Gastroesophageal sphincter (tissue), 4 donors: ENCODE data around the gene TRAPPC4. TPM values are rescaled to one million over a fixed set of nuclear protein-coding genes. Genes with fewer than 3 reads are reported as not detected.

Experiments
- ATAC-seq: fragments of 150-250 bp; one replicate; pipeline ENCODE4 v1.9.1; 2016; ENCODE audit warnings: mild to moderate bottlenecking, moderate library complexity
- H3K27ac ChIP-seq, 4 donors: fragments of 200-600 bp; sonication (generic) in 3 of 4; 1 replicate in 3 of 4; 2 replicates in 1 of 4; pipeline ENCODE4 v1.5.1; 2016 to 2019
- H3K27me3 ChIP-seq: fragments of 200-600 bp; sonication (generic); one replicate; pipeline ENCODE4 v1.5.1; 2019
- H3K36me3 ChIP-seq, 2 donors: fragments of 200-600 bp; sonication (generic); one replicate each; pipeline ENCODE4 v1.5.1; 2019; ENCODE audit warnings: control low read depth in 1 of 2
- H3K4me1 ChIP-seq, 3 donors: fragments of 200-600 bp; sonication (generic); 1 replicate in 2 of 3; 2 replicates in 1 of 3; pipeline ENCODE4 v1.5.1; 2016 to 2019; ENCODE audit warnings: control low read depth in 2 of 3
- H3K4me3 ChIP-seq, 2 donors: fragments of 200-600 bp; sonication (generic); one replicate each; pipeline ENCODE4 v1.5.1; 2019; ENCODE audit warnings: mild to moderate bottlenecking in 1 of 2, moderate library complexity in 1 of 2
- H3K9me3 ChIP-seq, 3 donors: fragments of 200-600 bp; sonication (generic); one replicate each; pipeline ENCODE4 v1.5.1; 2017 to 2019; ENCODE audit warnings: control low read depth in 2 of 3
- EP300 ChIP-seq: sonication (generic); formaldehyde crosslinking; IDR thresholded peaks from one replicate; pipeline ENCODE4 v1.6.1; 2017; ENCODE audit warnings: antibody characterized with exemption, mild to moderate bottlenecking
- POLR2A ChIP-seq, 2 donors: fragments of 450-650 bp; IDR thresholded peaks; one replicate each; pipeline ENCODE4 v1.6.1; 2017; ENCODE audit warnings: antibody characterized with exemption in 2 of 2, mild to moderate bottlenecking in 2 of 2, moderate library complexity in 1 of 2
- POLR2AphosphoS5 ChIP-seq: sonication (generic); formaldehyde crosslinking; IDR thresholded peaks from one replicate; pipeline ENCODE4 v1.6.1; 2017; ENCODE audit warnings: antibody characterized with exemption
- WGBS, 2 donors: methylation state at CpG; one replicate each; pipeline ENCODE4 v1.1.5; 2018; ENCODE audit warnings: low coverage in 1 of 2; 5-methylcytosine and 5-hydroxymethylcytosine counted together
- total RNA-seq, 4 donors: library from RNA; depleted of rRNA; stranded (reverse); fragments of >200 nt; gene quantifications; one replicate each; pipeline ENCODE4 v1.1.0, GENCODE V29; 2016
- TF ChIP-seq, protein P1 (sequence below), 4 experiments: fragments of 200-600 bp in 2 of 4; fragments of 450-650 bp in 2 of 4; sonication (generic) in 1 of 4; IDR thresholded peaks; one replicate each; pipeline ENCODE4 v1.5.1; 2017 to 2019; ENCODE audit warnings: antibody characterized with exemption in 4 of 4, mild to moderate bottlenecking in 2 of 4, moderate library complexity in 2 of 4

TRAPPC4 gene
- total RNA-seq, 4 donors from 2014 or later, result 44.4 to 69.0 (median 52.1) TPM

DNA sequence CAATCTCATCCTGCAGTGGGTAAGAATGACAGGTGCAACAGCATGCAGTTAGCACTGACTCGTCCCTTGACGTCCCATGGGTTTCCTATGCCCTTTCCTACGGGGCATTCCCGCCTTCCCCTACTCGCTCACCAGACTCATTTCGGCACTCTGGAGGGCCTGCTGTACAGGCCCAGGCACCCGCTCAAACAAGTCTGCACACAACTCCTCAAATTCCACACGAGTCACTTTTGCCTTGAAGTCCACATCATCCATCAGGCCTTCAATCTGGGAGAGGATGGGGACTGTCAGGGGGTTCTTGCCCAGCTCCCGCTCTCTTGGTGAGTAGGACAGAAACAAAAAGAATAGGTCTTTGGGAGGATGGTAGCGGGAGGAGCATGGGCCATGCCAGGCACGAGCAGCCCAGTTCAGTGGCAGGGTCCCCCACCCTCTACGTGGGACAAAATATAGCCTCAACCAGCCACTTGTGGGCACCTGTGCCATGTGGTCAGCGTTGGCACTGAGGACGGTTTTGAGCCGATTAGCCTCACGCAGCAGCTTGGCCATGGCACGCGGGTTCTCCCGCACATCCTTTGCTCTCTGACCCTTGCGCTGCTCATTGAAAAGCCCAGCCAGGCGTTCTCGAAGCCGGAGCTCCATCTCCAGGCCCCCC is 33.7 kb downstream of the TRAPPC4 start:
- Histone ChIP-seq H3K9me3 (no peaks in the 10 kb centered on the region), H3K4me3 (no peak overlapping the region), H3K4me1 (peaks cover 0 to 20% (median 5%) of the 10 kb centered on the region in 3 donors), H3K27me3 (no peaks in the 10 kb centered on the region), H3K36me3 (peaks cover 0 to 82% of the 10 kb centered on the region in 2 donors), H3K27ac (no peak overlapping the region)
- TF ChIP-seq EP300, result no peak
- TF ChIP-seq POLR2AphosphoS5, result no peak
- TF ChIP-seq POLR2A (IDR thresholded peaks at IDR 0.05), result no peak
- TF ChIP-seq, protein P1, sequence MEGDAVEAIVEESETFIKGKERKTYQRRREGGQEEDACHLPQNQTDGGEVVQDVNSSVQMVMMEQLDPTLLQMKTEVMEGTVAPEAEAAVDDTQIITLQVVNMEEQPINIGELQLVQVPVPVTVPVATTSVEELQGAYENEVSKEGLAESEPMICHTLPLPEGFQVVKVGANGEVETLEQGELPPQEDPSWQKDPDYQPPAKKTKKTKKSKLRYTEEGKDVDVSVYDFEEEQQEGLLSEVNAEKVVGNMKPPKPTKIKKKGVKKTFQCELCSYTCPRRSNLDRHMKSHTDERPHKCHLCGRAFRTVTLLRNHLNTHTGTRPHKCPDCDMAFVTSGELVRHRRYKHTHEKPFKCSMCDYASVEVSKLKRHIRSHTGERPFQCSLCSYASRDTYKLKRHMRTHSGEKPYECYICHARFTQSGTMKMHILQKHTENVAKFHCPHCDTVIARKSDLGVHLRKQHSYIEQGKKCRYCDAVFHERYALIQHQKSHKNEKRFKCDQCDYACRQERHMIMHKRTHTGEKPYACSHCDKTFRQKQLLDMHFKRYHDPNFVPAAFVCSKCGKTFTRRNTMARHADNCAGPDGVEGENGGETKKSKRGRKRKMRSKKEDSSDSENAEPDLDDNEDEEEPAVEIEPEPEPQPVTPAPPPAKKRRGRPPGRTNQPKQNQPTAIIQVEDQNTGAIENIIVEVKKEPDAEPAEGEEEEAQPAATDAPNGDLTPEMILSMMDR (IDR thresholded peaks at IDR 0.05), result no peak
- ATAC-seq, result no peak
- WGBS, 2 donors, result 90 to 100% methylated on average over 4 to 21 of the region's 23 CpGs

DNA sequence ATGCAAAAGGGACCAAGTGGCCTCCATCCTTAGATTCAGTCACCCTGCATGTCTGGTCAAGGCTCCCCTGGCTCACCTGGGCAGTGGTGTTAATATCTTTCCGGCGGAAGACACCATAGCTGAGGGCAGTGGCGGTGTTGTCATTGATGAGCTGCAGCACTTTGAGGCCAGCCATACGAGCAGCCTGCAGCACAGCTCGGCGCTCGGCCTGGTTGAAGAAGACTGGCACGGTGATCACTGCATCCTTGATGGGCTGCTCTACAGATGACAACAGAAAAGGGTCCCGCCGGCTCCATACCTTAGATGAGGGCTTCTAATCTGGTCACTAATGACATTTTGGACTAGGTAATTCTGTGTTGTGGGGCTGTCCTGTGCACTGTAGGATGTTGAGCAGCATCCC is 35.9 kb downstream of the TRAPPC4 start:
- H3K4me1 ChIP-seq, result peaks cover 0 to 29% (median 11%) of the 10 kb centered on the region in 3 donors
- 75% methylated on average over 2 of the region's 10 CpGs; no CpG with 5 or more reads in 1 of the 2 donors for WGBS, 2 donors
- peaks cover 0 to 61% of the 10 kb centered on the region in 2 donors for H3K36me3 ChIP-seq
- ATAC-seq, result no peak
- no peak overlapping the region for H3K4me3 ChIP-seq
- H3K27ac ChIP-seq, result no peak overlapping the region
- no peaks in the 10 kb centered on the region for H3K27me3 ChIP-seq
- no peaks in the 10 kb centered on the region for H3K9me3 ChIP-seq
- TF ChIP-seq POLR2A (IDR thresholded peaks at IDR 0.05) (no peak), EP300 (no peak), POLR2AphosphoS5 (no peak)
- TF ChIP-seq, protein P1 (IDR thresholded peaks at IDR 0.05), result no peak

DNA sequence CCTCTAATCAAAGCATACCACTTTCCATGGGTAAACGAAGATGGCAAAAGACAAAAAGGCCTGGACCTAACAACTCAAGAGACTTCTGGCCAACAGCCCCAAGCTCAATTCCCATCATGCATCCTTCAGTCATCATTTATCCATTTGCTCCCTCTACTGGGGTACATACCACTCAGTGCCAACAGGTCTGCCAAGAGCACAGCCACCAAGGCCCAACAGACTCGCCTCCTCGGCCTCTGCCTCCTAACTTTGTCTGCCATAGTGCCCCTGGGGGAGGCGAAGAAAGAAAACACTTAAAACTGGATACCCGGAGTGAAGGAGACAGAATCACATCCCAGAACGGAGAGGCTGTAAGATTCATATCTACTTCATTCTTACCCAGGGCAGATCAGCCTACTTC is 37.3 kb downstream of the TRAPPC4 start:
- Histone ChIP-seq H3K4me3 (peak overlapping the region; percentile 47 to 95), H3K27me3 (no peaks in the 10 kb centered on the region), H3K36me3 (peaks cover 0 to 46% of the 10 kb centered on the region in 2 donors), H3K27ac (peak overlapping the region in 3 of 4 donors; percentile 85 to 98 (median 87)), H3K4me1 (peaks cover 0 to 29% (median 11%) of the 10 kb centered on the region in 3 donors), H3K9me3 (no peaks in the 10 kb centered on the region)
- WGBS, 2 donors, result 40 to 52% methylated on average over 4 to 6 of the region's 6 CpGs
- no peak for TF ChIP-seq EP300
- no peak for TF ChIP-seq POLR2AphosphoS5
- TF ChIP-seq POLR2A (IDR thresholded peaks at IDR 0.05), result no peak
- TF ChIP-seq, protein P1 (IDR thresholded peaks at IDR 0.05), result no peak
- ATAC-seq, result no peak

DNA sequence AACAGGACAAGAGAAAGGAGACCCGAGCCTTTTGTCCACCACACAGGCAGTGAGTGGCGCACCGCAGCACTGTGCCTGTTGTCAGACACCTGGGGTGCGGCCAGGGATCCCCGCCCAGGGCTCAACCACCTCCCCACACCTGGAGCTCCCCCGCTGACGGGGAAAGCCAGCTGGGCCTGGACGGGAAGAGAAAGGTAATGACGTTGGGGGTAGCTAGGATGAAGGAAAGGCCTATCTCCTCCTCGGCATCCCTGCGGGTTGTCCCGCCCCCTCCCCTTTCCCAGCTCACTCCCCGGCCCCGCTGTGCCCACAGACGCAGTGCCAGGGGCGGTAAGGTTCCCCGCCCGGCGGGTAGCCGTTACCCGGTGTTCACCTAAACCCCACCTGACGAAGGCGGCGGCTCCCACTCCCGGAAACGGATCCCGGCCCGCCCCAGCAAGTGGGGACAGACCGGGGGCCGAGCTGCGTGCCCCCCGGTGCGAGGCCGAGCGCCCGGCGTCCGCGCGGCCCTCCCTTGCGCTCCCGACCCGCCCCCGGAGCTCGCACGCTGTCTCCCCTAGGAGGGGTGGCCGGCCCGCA is 37.9 kb downstream of the TRAPPC4 start:
- H3K36me3 ChIP-seq, result peaks cover 0 to 40% of the 10 kb centered on the region in 2 donors

More for the DNA sequence above, 37.9 kb downstream of the TRAPPC4 start:
- TF ChIP-seq POLR2AphosphoS5 (no peak), POLR2A (IDR thresholded peaks at IDR 0.05) (no peak), EP300 (no peak)
- TF ChIP-seq, protein P1 (IDR thresholded peaks at IDR 0.05), result no peak
- peaks cover 0 to 29% (median 11%) of the 10 kb centered on the region in 3 donors for H3K4me1 ChIP-seq
- no peaks in the 10 kb centered on the region for H3K27me3 ChIP-seq
- WGBS, 2 donors, result no CpG with 5 or more reads among the region's 48 CpGs
- no peak for ATAC-seq
- no peaks in the 10 kb centered on the region for H3K9me3 ChIP-seq
- H3K27ac ChIP-seq, result peak overlapping the region; percentile 48 to 98 (median 86)
- peak overlapping the region; percentile 47 to 95 for H3K4me3 ChIP-seq
